ENCODE measurements around the gene ZNF749. TPM values are rescaled to one million over a fixed set of nuclear protein-coding genes. Genes with fewer than 3 reads are reported as not detected.

The ZNF749 gene
- polyA plus RNA-seq, 1 of the 3 experiments (the other 2 are of a cell fraction): 14.9 TPM

DNA sequence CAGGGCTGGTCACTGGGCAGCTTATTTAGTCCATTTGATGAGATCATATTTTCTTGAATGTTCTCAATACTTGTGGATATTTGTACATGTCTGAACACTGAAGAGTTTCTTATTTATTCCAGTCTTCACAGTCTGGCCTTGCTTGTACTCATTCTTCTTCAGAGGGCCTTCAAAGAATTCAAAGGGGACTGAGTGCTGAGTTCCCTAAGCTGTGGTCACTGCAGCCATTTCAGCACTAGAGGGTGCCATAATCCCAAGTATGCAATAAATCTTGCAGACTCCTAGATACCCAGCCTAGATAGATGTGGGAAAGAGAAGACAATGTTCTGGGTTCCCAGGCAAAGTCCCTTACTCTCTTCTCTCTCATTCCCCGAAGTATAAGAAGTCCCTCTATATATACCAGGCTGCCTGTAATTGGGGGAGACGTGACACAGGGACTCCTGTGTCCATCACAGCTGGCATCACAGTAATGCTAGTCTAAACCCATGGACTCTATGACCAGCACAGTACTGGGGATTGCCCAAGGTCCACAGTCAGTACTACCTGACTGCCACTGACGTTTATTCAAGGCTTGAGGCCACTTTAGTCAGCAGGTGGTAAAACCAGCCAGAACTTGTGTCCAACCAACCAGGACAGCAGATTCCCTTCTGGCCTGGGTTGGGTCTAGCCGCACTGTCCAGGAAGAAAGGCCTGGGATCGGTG is 30.7 kb downstream of the ZNF749 start:
- H3K4me3 ChIP-seq (ENCODE audit: low read depth in 2 of 2, low read length in 1 of 2): no peak overlapping the region
- H3K4me2 ChIP-seq: no peak overlapping the region
- H3F3A ChIP-seq (replicated peaks; ENCODE audit: insufficient read depth): no peaks in the 10 kb centered on the region
- H2AFZ ChIP-seq (ENCODE audit: low read depth): no peak overlapping the region
- H3K27ac ChIP-seq (ENCODE audit: low read depth in 2 of 2, low read length in 1 of 2): no peak overlapping the region
- peak; percentile 48 for DNase-seq
- H3K27me3 ChIP-seq (ENCODE audit: insufficient read depth): no peaks in the 10 kb centered on the region
- no peaks in the 10 kb centered on the region for H3K36me3 ChIP-seq (replicated peaks in 1 of 2; ENCODE audit: control insufficient read depth in 1 of 2, insufficient read depth in 2 of 2, low read length in 1 of 2)
- CTCF ChIA-PET: no interaction called here
- no peaks in the 10 kb centered on the region for H3K4me1 ChIP-seq (ENCODE audit: control insufficient read depth in 1 of 2, insufficient read depth in 2 of 2, low read depth in 1 of 2, low read length in 1 of 2)
- no peaks in the 10 kb centered on the region for H3K9me2 ChIP-seq
- peaks cover 18% of the 10 kb centered on the region; the same call in 1 of the 2 replicates for H3K9me3 ChIP-seq
- H3K79me2 ChIP-seq (ENCODE audit: insufficient read depth): no peaks in the 10 kb centered on the region
- no peak overlapping the region for H3K9ac ChIP-seq
- POLR2A ChIA-PET: no interaction called here
- 52% methylated on average over 4 of the region's 5 CpGs for WGBS (ENCODE audit: low lambda C conversion rate)
- TF ChIP-seq RAD21 (IDR thresholded peaks at IDR 0.05; ENCODE audit: low read length) (peak; percentile 63), TAF1 (IDR thresholded peaks at IDR 0.05; ENCODE audit: borderline replicate concordance, low read depth, low read length) (no peak), NRF1 (IDR thresholded peaks at IDR 0.05; ENCODE audit: low read depth, low read length) (no peak), SMC3 (IDR thresholded peaks at IDR 0.05; ENCODE audit: low read depth, low read length) (peak; percentile 15; the same call in 1 of the 2 replicates), MXI1 (IDR thresholded peaks at IDR 0.05; ENCODE audit: low read depth, low read length) (no peak), RXRA (IDR thresholded peaks at IDR 0.05; ENCODE audit: borderline replicate concordance, low read depth) (no peak)
- TF ChIP-seq, protein P1, sequence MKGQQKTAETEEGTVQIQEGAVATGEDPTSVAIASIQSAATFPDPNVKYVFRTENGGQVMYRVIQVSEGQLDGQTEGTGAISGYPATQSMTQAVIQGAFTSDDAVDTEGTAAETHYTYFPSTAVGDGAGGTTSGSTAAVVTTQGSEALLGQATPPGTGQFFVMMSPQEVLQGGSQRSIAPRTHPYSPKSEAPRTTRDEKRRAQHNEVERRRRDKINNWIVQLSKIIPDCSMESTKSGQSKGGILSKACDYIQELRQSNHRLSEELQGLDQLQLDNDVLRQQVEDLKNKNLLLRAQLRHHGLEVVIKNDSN (IDR thresholded peaks at IDR 0.05; ENCODE audit: borderline replicate concordance, low read depth): no peak
- TF ChIP-seq, protein P2, sequence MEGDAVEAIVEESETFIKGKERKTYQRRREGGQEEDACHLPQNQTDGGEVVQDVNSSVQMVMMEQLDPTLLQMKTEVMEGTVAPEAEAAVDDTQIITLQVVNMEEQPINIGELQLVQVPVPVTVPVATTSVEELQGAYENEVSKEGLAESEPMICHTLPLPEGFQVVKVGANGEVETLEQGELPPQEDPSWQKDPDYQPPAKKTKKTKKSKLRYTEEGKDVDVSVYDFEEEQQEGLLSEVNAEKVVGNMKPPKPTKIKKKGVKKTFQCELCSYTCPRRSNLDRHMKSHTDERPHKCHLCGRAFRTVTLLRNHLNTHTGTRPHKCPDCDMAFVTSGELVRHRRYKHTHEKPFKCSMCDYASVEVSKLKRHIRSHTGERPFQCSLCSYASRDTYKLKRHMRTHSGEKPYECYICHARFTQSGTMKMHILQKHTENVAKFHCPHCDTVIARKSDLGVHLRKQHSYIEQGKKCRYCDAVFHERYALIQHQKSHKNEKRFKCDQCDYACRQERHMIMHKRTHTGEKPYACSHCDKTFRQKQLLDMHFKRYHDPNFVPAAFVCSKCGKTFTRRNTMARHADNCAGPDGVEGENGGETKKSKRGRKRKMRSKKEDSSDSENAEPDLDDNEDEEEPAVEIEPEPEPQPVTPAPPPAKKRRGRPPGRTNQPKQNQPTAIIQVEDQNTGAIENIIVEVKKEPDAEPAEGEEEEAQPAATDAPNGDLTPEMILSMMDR (IDR thresholded peaks at IDR 0.05): peak; percentile 50
- no peaks in the 10 kb centered on the region for H4K20me1 ChIP-seq (ENCODE audit: insufficient read depth)

DNA sequence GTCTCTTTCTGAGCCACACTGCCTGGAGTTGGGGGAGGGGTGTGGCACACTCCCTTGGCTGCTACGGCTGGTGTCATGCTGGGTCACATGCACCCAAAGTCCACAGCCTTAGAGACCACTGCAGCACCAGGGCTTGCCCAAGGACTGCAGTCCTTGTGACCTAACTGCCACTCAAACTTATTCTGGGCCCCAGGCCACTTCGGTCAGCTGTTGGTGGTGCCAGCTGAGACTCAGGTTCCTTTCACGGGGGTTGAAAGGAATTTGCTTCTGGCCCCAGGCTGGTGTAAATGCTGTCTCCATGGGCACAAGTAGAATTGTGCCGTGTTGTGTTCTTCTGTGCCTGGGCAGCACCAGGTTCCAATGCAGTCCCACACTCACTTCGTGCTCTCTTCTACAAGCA is 31.4 kb downstream of the ZNF749 start:
- WGBS (ENCODE audit: low lambda C conversion rate): 74% methylated on average over 4 of the region's 5 CpGs
- no peaks in the 10 kb centered on the region for H3F3A ChIP-seq (replicated peaks; ENCODE audit: insufficient read depth)
- peaks cover 15% of the 10 kb centered on the region; the same call in 1 of the 2 replicates for H3K9me3 ChIP-seq
- no peak overlapping the region for H3K4me2 ChIP-seq
- CTCF ChIA-PET: no interaction called here
- no peak overlapping the region for H3K4me3 ChIP-seq (ENCODE audit: low read depth in 2 of 2, low read length in 1 of 2)
- H3K4me1 ChIP-seq (ENCODE audit: control insufficient read depth in 1 of 2, insufficient read depth in 2 of 2, low read depth in 1 of 2, low read length in 1 of 2): no peaks in the 10 kb centered on the region
- H4K20me1 ChIP-seq (ENCODE audit: insufficient read depth): no peaks in the 10 kb centered on the region
- H3K27ac ChIP-seq (ENCODE audit: low read depth in 2 of 2, low read length in 1 of 2): no peak overlapping the region
- H3K9ac ChIP-seq: no peak overlapping the region
- no peaks in the 10 kb centered on the region for H3K36me3 ChIP-seq (replicated peaks in 1 of 2; ENCODE audit: control insufficient read depth in 1 of 2, insufficient read depth in 2 of 2, low read length in 1 of 2)
- POLR2A ChIA-PET: no interaction called here
- no peak for DNase-seq
- H3K27me3 ChIP-seq (ENCODE audit: insufficient read depth): no peaks in the 10 kb centered on the region
- TF ChIP-seq SIN3A (IDR thresholded peaks at IDR 0.05; ENCODE audit: borderline replicate concordance, low read depth, low read length) (no peak), MEF2A (IDR thresholded peaks at IDR 0.05; ENCODE audit: borderline replicate concordance, low read depth) (no peak), RXRA (IDR thresholded peaks at IDR 0.05; ENCODE audit: borderline replicate concordance, low read depth) (no peak), RCOR1 (IDR thresholded peaks at IDR 0.05; ENCODE audit: low read length) (no peak)
- TF ChIP-seq, protein P3, sequence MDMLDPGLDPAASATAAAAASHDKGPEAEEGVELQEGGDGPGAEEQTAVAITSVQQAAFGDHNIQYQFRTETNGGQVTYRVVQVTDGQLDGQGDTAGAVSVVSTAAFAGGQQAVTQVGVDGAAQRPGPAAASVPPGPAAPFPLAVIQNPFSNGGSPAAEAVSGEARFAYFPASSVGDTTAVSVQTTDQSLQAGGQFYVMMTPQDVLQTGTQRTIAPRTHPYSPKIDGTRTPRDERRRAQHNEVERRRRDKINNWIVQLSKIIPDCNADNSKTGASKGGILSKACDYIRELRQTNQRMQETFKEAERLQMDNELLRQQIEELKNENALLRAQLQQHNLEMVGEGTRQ (IDR thresholded peaks at IDR 0.05; ENCODE audit: borderline replicate concordance, low read depth, low read length): no peak
- TF ChIP-seq, protein P4, sequence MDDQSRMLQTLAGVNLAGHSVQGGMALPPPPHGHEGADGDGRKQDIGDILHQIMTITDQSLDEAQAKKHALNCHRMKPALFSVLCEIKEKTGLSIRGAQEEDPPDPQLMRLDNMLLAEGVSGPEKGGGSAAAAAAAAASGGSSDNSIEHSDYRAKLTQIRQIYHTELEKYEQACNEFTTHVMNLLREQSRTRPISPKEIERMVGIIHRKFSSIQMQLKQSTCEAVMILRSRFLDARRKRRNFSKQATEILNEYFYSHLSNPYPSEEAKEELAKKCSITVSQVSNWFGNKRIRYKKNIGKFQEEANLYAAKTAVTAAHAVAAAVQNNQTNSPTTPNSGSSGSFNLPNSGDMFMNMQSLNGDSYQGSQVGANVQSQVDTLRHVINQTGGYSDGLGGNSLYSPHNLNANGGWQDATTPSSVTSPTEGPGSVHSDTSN (IDR thresholded peaks at IDR 0.05): no peak
- H2AFZ ChIP-seq (ENCODE audit: low read depth): no peak overlapping the region
- no peaks in the 10 kb centered on the region for H3K9me2 ChIP-seq
- H3K79me2 ChIP-seq (ENCODE audit: insufficient read depth): no peaks in the 10 kb centered on the region

All from SK-N-SH (cell line).